A549 (cell line): ENCODE measurements around the gene KIF5C. TPM values are rescaled to one million over a fixed set of nuclear protein-coding genes. Genes with fewer than 3 reads are reported as not detected.

Source experiments
- ATAC-seq, 2 experiments: fragments of 200-7000 bp in 1 of 2; fragments of >200 bp in 1 of 2; cut with Nextera tagmentation in 1 of 2; cut with Tn5 transposase in 1 of 2; 3 replicates each; pipeline versions ENCODE4 v1.8.0 to v1.9.1; 2018 to 2020; ENCODE audit warnings: mild to moderate bottlenecking in 1 of 2, moderate library complexity in 1 of 2
- CTCF ChIA-PET: fragments of 300-600 bp; sonication (Branson Sonifier 250); formaldehyde crosslinking; extraction: SDS; loops from one replicate; lab custom pipeline; 2021; ENCODE audit warnings: antibody characterized with exemption, inconsistent platforms; lab: Yijun Ruan, JAX
- POLR2A ChIA-PET: fragments of 350-600 bp; formaldehyde crosslinking; extraction: SDS; loops from one replicate; lab custom pipeline; 2021; ENCODE audit warnings: antibody characterized with exemption, inconsistent platforms; lab: Yijun Ruan, JAX
- DNase-seq, 2 experiments: peaks; one replicate each; pipeline versions ENCODE4 v3.0.0 to v3.0.0-alpha.2; 2011 to 2016; ENCODE audit warnings: low read depth in 1 of 2, low spot score in 1 of 2
- FAIRE-seq: peaks from 2 replicates; lab custom pipeline; 2011; peaks lifted over from hg19 to GRCh38; lab: Jason Lieb, UNC
- H3K27ac ChIP-seq, 2 experiments: fragments of >200 bp; sonication (Bioruptor Twin); formaldehyde crosslinking; 3 replicates each; pipeline ENCODE4 v1.5.1; 2016 to 2017
- H3K4me1 ChIP-seq: fragments of >200 bp; sonication (Bioruptor Twin); formaldehyde crosslinking; 3 replicates; pipeline ENCODE4 v1.6.1; 2016
- H3K4me2 ChIP-seq: fragments of >200 bp; sonication (Bioruptor Twin); formaldehyde crosslinking; 3 replicates; pipeline ENCODE4 v1.6.1; 2016
- H3K4me3 ChIP-seq: fragments of >200 bp; sonication (Bioruptor Twin); formaldehyde crosslinking; 3 replicates; pipeline ENCODE4 v1.5.1; 2016
- H3K9me3 ChIP-seq: fragments of >200 bp; sonication (Bioruptor Twin); formaldehyde crosslinking; 3 replicates; pipeline ENCODE4 v1.6.1; 2016
- CHD2 ChIP-seq: fragments of 150-350 bp; IDR thresholded peaks from 2 replicates; pipeline ENCODE4 v1.6.1; 2014; ENCODE audit warnings: low read length; ENCODE audit not compliant: partially characterized antibody
- ESRRA ChIP-seq: fragments of 150-350 bp; IDR thresholded peaks from 2 replicates; pipeline ENCODE4 v1.6.1; 2014; ENCODE audit warnings: mild to moderate bottlenecking, low read length, borderline replicate concordance
- FOSB ChIP-seq: fragments of 250-450 bp; sonication (Bioruptor Pico); IDR thresholded peaks from 2 replicates; pipeline ENCODE4 v1.5.0; 2020; ENCODE audit warnings: mild to moderate bottlenecking, moderate library complexity
- FOXS1 ChIP-seq: fragments of 250-450 bp; sonication (Bioruptor Pico); IDR thresholded peaks from 2 replicates; pipeline ENCODE4 v1.5.0; 2020; ENCODE audit warnings: mild to moderate bottlenecking, moderate library complexity
- GATA3 ChIP-seq: IDR thresholded peaks from 2 replicates; pipeline ENCODE4 v1.6.1; 2012; ENCODE audit warnings: borderline replicate concordance
- HEYL ChIP-seq: fragments of 250-450 bp; sonication (Bioruptor Pico); IDR thresholded peaks from 2 replicates; pipeline ENCODE4 v1.8.0; 2021; ENCODE audit warnings: mild to moderate bottlenecking, moderate library complexity
- KDM1A ChIP-seq: fragments of 200-600 bp; sonication (generic); IDR thresholded peaks from 2 replicates; pipeline ENCODE4 v1.6.1; 2016; ENCODE audit warnings: low read depth, mild to moderate bottlenecking
- MAFK ChIP-seq: fragments of 450-650 bp; IDR thresholded peaks from 2 replicates; pipeline ENCODE4 v1.6.1; 2014; ENCODE audit not compliant: partially characterized antibody
- PHF8 ChIP-seq: fragments of 200-600 bp; sonication (generic); IDR thresholded peaks from 2 replicates; pipeline ENCODE4 v1.6.1; 2016; ENCODE audit warnings: low read depth, mild to moderate bottlenecking, antibody characterized with exemption, moderate library complexity, borderline replicate concordance
- RARB ChIP-seq: fragments of 250-450 bp; sonication (Bioruptor Pico); IDR thresholded peaks from 2 replicates; pipeline ENCODE4 v1.8.0; 2021; ENCODE audit warnings: mild to moderate bottlenecking, moderate library complexity
- RFX5 ChIP-seq: fragments of 450-650 bp; IDR thresholded peaks from 2 replicates; pipeline ENCODE4 v1.7.1; 2014; ENCODE audit warnings: antibody characterized with exemption, mild to moderate bottlenecking, moderate library complexity
- RNF2 ChIP-seq: fragments of 200-600 bp; sonication (generic); IDR thresholded peaks from 2 replicates; pipeline ENCODE4 v1.6.1; 2016; ENCODE audit warnings: low read depth, mild to moderate bottlenecking, antibody characterized with exemption, moderate library complexity, borderline replicate concordance
- ZSCAN20 ChIP-seq: fragments of 250-450 bp; sonication (Bioruptor Pico); IDR thresholded peaks from 2 replicates; pipeline ENCODE4 v1.8.0; 2022; ENCODE audit warnings: mild to moderate bottlenecking, moderate library complexity
- WGBS: methylation state at CpG from one replicate; pipeline ENCODE4 v1.1.6; 2017; ENCODE audit errors: missing lambda C conversion rate; 5-methylcytosine and 5-hydroxymethylcytosine counted together
- polyA plus RNA-seq, 4 experiments: library from polyadenylated mRNA; depleted of rRNA in 3 of 4; stranded (reverse); fragments of >200 nt; fragmentation: RNase III in 1 of 4; extraction: RNeasy Plus Mini Kit Qiagen cat#74134 plus additional on column Dnase treatment in 1 of 4; gene quantifications; 2 replicates in 3 of 4; 3 replicates in 1 of 4; pipeline ENCODE4 v1.2.3, GENCODE V29; 2011 to 2017
- TF ChIP-seq, protein P1 (sequence below): fragments of 250-450 bp; sonication (Bioruptor Pico); IDR thresholded peaks from 2 replicates; pipeline ENCODE4 v1.5.0; 2021; ENCODE audit warnings: mild to moderate bottlenecking, moderate library complexity, borderline replicate concordance
- TF ChIP-seq, protein P2 (sequence below): IDR thresholded peaks from 2 replicates; pipeline ENCODE4 v1.6.1; 2012
- TF ChIP-seq, protein P3 (sequence below): fragments of >200 bp; sonication (Bioruptor Twin); formaldehyde crosslinking; IDR thresholded peaks from 3 replicates; pipeline ENCODE4 v1.5.1; 2016
- TF ChIP-seq, protein P4 (sequence below): fragments of >200 bp; sonication (Bioruptor Twin); formaldehyde crosslinking; IDR thresholded peaks from 3 replicates; pipeline ENCODE4 v1.6.1; 2016

Gene KIF5C
- polyA plus RNA-seq, 2 of the 4 experiments (the other 2 are of a cell fraction), result 0.27 to 0.30 TPM

DNA sequence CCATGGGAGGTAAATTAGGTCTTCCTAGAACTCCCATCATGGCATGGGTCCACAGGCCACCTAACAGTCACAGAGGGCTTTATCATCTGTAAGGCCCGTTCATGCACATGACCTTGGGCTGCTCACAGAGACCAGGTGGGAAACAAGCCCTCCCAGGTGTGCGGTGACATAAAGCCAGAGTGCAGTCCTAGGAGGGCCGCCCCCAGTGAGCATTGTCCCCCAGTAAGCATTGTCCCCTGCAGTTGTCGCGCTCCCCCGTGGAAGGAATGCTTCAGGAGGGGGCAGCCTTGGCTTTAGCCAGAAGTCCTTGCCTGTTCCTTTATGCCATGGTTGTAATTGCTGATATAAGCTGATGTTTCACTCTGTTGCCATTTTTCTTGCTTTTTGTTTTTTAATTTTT is 121.8 kb downstream of the KIF5C start (continued):
- TF ChIP-seq, protein P1, sequence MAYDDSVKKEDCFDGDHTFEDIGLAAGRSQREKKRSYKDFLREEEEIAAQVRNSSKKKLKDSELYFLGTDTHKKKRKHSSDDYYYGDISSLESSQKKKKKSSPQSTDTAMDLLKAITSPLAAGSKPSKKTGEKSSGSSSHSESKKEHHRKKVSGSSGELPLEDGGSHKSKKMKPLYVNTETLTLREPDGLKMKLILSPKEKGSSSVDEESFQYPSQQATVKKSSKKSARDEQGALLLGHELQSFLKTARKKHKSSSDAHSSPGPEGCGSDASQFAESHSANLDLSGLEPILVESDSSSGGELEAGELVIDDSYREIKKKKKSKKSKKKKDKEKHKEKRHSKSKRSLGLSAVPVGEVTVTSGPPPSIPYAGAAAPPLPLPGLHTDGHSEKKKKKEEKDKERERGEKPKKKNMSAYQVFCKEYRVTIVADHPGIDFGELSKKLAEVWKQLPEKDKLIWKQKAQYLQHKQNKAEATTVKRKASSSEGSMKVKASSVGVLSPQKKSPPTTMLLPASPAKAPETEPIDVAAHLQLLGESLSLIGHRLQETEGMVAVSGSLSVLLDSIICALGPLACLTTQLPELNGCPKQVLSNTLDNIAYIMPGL (CRISPR knock-in tag), result no peak
- no peak for TF ChIP-seq MAFK
- no peak for TF ChIP-seq FOSB (CRISPR knock-in tag)

DNA sequence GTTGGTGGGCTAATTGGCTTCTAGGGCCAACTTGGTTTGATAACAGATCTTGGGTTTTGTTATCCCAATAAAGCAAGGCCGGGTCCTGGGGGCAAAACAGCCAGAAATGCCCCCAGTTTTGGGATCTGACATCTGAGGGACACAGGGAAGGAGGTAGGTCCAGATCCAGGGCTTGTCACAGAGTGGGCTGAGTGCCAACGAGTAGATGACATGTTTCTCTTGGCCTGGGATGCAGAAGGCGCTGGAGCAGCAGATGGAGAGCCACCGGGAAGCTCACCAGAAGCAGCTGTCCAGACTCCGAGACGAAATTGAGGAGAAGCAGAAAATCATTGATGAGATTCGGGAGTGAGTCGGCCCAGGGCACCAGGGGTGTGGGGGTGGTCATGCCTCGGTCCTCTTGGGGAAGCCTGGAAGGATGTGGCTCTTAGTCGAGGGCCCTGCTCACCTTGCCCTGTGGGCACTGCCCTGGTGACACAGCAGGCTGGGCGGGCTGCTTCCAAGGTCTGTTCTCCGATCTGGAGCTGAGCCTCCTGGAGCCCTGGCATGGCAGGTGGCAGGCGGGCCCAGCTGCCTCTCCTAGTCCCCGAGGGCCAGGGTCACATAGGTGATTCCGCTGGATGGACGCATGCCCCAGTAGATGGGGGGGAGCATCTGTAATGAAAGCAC is 123.3 kb downstream of the KIF5C start:
- ATAC-seq (no peak), FAIRE-seq (no peak), DNase-seq (no peak)
- no peaks in the 10 kb centered on the region for H3K9me3 ChIP-seq
- CTCF ChIA-PET, result no interaction called here
- no peaks in the 10 kb centered on the region for H3K4me1 ChIP-seq
- WGBS, result 41% methylated on average over 16 of the region's 16 CpGs
- H3K4me2 ChIP-seq, result no peak overlapping the region
- no peak for TF ChIP-seq KDM1A
- no peak for TF ChIP-seq RNF2
- TF ChIP-seq RFX5, result no peak
- no peak for TF ChIP-seq FOXS1 (CRISPR knock-in tag)
- TF ChIP-seq ESRRA, result no peak
- TF ChIP-seq, protein P2, sequence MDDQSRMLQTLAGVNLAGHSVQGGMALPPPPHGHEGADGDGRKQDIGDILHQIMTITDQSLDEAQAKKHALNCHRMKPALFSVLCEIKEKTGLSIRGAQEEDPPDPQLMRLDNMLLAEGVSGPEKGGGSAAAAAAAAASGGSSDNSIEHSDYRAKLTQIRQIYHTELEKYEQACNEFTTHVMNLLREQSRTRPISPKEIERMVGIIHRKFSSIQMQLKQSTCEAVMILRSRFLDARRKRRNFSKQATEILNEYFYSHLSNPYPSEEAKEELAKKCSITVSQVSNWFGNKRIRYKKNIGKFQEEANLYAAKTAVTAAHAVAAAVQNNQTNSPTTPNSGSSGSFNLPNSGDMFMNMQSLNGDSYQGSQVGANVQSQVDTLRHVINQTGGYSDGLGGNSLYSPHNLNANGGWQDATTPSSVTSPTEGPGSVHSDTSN, result no peak
- no peak for TF ChIP-seq CHD2
- TF ChIP-seq MAFK, result no peak
- no peak for TF ChIP-seq RARB (CRISPR knock-in tag)
- TF ChIP-seq HEYL, result no peak
- no peak for TF ChIP-seq FOSB (CRISPR knock-in tag)
- no peak for TF ChIP-seq GATA3
- no peak overlapping the region for H3K4me3 ChIP-seq
- no peak overlapping the region for H3K27ac ChIP-seq
- POLR2A ChIA-PET, result no interaction called here

DNA sequence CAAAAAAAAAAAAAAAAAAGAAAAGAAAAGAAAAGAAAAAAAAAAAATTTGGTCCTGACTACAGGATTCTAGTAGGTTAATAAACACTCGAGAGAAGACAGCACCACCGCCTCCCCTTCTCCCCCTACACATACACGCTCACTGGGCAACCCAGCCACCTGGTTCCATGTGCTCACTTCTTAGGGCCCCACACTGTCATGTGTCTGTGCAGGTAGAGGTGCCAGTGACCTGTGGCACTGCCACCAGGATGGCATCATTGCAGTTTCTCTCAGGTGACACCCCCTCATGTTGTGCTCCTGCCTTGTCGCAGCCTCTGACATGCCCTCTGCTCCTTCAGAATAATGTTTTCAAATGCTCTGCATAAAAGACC is 123.8 kb downstream of the KIF5C start:
- ChIA-PET POLR2A (no interaction called here), CTCF (no interaction called here)
- no peaks in the 10 kb centered on the region for H3K4me1 ChIP-seq
- no peaks in the 10 kb centered on the region for H3K9me3 ChIP-seq
- no peak overlapping the region for H3K4me3 ChIP-seq
- no peak overlapping the region for H3K4me2 ChIP-seq
- DNase-seq, result no peak
- 76% methylated on average over 4 of the region's 4 CpGs for WGBS
- TF ChIP-seq FOXS1 (CRISPR knock-in tag) (no peak), KDM1A (no peak), ZSCAN20 (CRISPR knock-in tag) (no peak), PHF8 (no peak)
- TF ChIP-seq, protein P3, sequence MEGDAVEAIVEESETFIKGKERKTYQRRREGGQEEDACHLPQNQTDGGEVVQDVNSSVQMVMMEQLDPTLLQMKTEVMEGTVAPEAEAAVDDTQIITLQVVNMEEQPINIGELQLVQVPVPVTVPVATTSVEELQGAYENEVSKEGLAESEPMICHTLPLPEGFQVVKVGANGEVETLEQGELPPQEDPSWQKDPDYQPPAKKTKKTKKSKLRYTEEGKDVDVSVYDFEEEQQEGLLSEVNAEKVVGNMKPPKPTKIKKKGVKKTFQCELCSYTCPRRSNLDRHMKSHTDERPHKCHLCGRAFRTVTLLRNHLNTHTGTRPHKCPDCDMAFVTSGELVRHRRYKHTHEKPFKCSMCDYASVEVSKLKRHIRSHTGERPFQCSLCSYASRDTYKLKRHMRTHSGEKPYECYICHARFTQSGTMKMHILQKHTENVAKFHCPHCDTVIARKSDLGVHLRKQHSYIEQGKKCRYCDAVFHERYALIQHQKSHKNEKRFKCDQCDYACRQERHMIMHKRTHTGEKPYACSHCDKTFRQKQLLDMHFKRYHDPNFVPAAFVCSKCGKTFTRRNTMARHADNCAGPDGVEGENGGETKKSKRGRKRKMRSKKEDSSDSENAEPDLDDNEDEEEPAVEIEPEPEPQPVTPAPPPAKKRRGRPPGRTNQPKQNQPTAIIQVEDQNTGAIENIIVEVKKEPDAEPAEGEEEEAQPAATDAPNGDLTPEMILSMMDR, result no peak
- TF ChIP-seq, protein P4, sequence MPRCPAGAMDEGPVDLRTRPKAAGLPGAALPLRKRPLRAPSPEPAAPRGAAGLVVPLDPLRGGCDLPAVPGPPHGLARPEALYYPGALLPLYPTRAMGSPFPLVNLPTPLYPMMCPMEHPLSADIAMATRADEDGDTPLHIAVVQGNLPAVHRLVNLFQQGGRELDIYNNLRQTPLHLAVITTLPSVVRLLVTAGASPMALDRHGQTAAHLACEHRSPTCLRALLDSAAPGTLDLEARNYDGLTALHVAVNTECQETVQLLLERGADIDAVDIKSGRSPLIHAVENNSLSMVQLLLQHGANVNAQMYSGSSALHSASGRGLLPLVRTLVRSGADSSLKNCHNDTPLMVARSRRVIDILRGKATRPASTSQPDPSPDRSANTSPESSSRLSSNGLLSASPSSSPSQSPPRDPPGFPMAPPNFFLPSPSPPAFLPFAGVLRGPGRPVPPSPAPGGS, result no peak
- no peak for FAIRE-seq
- no peak overlapping the region for H3K27ac ChIP-seq
- no peak for ATAC-seq
